Mononuclear cell (primary cell): ENCODE results near the gene DENND5B. TPM values are rescaled to one million over a fixed set of nuclear protein-coding genes. Genes with fewer than 3 reads are reported as not detected.
"Not testable (repeated sequence)": the region's sequence is repeated elsewhere in the genome, so short reads cannot be mapped to it uniquely, and the experiment has no call there.

Experiments
- H3K27me3 ChIP-seq: 2 replicates; pipeline ENCODE4 v1.6.0; 2011; ENCODE audit warnings: low read length, control low read depth; ENCODE audit not compliant: insufficient read depth
- H3K4me1 ChIP-seq: 2 replicates; pipeline ENCODE4 v1.5.1; 2011; ENCODE audit warnings: mild to moderate bottlenecking, low read length, control low read depth; ENCODE audit not compliant: insufficient read depth
- H3K4me3 ChIP-seq: 2 replicates; pipeline ENCODE4 v1.5.1; 2011; ENCODE audit warnings: mild to moderate bottlenecking, low read length, moderate library complexity
- H3K9me3 ChIP-seq: 2 replicates; pipeline ENCODE4 v1.5.1; 2011; ENCODE audit warnings: low read depth, mild to moderate bottlenecking, control low read depth, low read length
- total RNA-seq: library from RNA; depleted of rRNA; stranded (reverse); fragments of >200 nt; gene quantifications from one replicate; pipeline ENCODE4 v1.2.3, GENCODE V29; 2012

DENND5B gene
- 4.0 TPM for total RNA-seq

DNA sequence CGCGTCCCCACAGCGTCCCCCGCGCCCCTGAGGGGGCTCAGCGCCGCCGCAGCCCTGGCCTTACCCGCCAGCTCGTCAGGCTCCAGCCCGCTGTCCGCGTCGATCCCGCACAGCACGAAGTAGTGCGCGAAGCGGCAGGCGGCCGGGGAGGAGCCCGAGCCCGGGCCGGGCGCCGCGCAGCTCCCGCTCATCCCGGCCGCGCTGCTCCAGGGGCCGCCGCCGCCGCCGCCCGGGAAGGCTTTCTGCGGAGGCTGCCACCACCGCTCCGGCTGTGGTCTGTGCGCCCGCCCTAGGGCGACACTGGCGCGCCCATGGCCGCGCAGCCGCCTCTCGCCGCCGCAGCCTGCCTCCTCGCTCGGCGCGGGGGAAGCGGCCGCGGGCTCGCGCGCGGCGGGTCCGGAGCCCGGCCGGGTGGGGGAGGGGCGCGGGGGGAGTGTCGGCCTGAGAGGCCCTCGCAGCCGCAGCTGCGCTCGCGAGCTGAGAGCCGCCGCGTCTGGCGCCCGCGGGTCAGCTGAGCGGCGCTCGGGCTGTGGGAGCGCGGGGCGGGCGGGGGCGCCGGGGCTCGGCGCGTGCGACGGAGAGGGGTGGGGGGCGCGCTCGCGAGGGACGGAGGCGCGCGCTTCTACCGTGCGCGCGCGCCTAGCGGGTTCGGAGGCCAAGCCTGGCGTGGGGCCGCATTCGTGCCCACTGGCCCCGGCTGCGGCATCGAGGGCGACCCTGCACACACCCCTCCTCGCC lies at the start of gene DENND5B:
Gene DENND5B (minus strand): TSS at position 495 of the 738 bp plus-strand sequence. CDS start 304 bp downstream, at position 191.
- H3K4me1 ChIP-seq, result peaks cover 18% of the 10 kb centered on the region
- H3K4me3 ChIP-seq, result peak within 1 kb of the TSS; percentile 50
- peaks cover 27% of the 10 kb centered on the region for H3K27me3 ChIP-seq

DNA sequence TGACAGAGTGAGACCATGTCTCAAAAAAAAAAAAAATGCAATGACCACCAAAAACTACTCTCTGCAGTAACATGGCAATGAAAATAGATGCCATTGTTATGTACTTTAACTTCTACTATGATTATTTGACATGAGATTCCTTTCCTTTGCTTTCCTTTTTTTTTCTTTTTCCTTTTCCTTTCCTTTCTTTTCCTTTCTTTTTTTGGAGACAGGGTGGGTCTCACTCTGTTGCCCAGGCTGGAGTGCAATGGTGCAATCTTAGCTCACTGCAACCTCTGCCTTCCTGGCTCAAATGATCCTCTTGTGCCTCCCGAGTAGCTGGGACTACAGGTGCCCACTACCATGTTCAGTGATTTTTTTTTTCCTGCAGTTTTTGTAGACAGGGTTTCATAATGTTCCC lies 43.7 kb upstream of the DENND5B start:
- H3K4me1 ChIP-seq, result peaks cover 13% of the 10 kb centered on the region
- H3K4me3 ChIP-seq, result no peak overlapping the region
- no peaks in the 10 kb centered on the region for H3K27me3 ChIP-seq
- H3K9me3 ChIP-seq, result no peaks in the 10 kb centered on the region

More for the DNA sequence above, at the start of gene DENND5B:
- H3K9me3 ChIP-seq, result no peaks in the 10 kb centered on the region

DNA sequence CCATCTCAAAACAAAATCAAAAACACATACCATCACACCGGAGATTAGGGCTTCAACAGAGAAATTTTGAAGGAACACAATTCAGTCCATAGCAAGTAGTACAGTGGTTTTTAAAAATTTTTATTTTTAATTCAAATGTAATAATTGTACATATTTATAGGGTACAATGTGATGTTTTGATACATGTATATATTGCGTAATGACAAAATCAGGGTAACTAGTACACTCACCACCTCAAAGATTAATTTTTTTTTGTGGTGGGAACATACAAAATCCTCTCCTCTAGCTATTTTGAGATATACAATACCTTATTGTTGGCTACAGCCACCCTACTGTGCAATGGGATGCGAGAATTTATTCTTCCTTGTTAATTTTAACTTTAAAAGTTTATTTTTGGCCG lies 42.5 kb upstream of the DENND5B start:
- H3K4me3 ChIP-seq, result no peak overlapping the region
- H3K9me3 ChIP-seq, result no peaks in the 10 kb centered on the region
- peaks cover 13% of the 10 kb centered on the region for H3K4me1 ChIP-seq
- no peaks in the 10 kb centered on the region for H3K27me3 ChIP-seq

GRCh38 chr12:31631809-31632208 lies 40.9 kb upstream of the DENND5B start:
- Histone ChIP-seq H3K4me1 (peaks cover 10% of the 10 kb centered on the region), H3K4me3 (no peak overlapping the region), H3K9me3 (no peaks in the 10 kb centered on the region), H3K27me3 (no peaks in the 10 kb centered on the region)

DNA sequence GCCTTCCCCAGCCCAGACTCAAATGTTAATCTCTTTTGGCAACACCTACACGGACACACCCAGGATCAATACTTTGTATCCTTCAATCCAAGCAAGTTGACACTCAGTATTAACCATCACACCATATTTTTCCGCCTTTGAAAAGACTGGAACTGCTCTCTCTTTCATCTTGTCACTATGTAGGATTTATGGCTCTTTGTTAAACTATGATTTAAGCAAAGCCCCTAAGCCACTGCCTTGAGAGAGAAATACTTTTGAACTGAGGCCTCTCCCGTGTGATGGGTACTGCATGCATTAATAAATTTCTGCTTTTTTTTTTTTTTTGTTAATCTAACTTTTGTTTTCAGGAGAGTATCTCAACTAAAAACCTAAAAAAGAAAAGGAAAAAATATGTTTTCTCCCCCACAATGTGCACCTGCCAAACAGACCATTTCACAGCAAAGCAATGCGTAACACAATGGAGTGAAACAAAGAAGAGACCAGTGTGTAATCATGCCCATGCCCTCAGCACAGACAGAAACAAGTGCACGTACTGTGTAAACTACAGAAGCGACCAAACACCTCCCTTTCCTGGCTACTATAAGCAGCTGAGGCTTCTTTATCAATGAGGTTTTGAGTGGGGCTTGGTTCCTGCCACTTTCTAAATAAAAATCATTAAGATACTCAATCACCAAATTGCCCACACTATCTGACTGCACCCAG lies 40.2 kb upstream of the DENND5B start:
- H3K4me3 ChIP-seq, result no peak overlapping the region
- H3K9me3 ChIP-seq, result no peaks in the 10 kb centered on the region
- H3K4me1 ChIP-seq, result peaks cover 8% of the 10 kb centered on the region
- H3K27me3 ChIP-seq, result no peaks in the 10 kb centered on the region

- H3K27me3 ChIP-seq, result no peaks in the 10 kb centered on the region
- H3K4me3 ChIP-seq, result no peak overlapping the region
- no peaks in the 10 kb centered on the region for H3K9me3 ChIP-seq
- peaks cover 4% of the 10 kb centered on the region for H3K4me1 ChIP-seq
Observed at GRCh38 chr12:31629756-31630732, 39.1 kb upstream of the DENND5B start.

DNA sequence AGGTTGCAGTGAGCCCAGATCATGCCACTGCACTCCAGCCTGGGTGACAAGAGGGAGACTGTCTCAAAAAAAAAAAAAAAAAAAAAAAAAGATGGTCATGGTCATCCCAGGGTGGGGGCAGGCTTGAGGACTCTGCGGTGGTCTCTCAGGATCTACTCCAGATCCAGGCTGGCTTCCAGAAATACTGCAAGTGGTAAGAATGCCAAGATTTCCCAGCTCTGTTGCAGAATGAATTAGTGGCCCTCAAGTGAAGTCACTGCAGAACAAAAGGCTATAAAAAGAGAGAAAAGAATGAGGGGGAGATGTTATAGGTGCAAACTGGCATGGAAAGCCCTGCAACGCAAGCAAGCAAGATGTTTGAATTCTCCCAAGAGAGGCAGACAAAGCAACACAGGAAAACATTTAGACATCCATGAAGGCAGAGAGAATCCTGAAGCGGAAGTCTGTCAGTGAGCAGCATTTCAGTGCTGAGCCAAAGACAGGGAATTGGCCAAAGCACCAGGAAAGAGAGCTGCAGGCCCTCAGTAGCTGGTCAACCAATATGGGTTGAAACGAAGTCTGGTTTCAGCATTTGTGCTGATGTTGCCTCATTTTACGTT lies 36.6 kb upstream of the DENND5B start:
- Histone ChIP-seq H3K4me1 (peaks cover 4% of the 10 kb centered on the region), H3K9me3 (no peaks in the 10 kb centered on the region), H3K4me3 (no peak overlapping the region), H3K27me3 (no peaks in the 10 kb centered on the region)

DNA sequence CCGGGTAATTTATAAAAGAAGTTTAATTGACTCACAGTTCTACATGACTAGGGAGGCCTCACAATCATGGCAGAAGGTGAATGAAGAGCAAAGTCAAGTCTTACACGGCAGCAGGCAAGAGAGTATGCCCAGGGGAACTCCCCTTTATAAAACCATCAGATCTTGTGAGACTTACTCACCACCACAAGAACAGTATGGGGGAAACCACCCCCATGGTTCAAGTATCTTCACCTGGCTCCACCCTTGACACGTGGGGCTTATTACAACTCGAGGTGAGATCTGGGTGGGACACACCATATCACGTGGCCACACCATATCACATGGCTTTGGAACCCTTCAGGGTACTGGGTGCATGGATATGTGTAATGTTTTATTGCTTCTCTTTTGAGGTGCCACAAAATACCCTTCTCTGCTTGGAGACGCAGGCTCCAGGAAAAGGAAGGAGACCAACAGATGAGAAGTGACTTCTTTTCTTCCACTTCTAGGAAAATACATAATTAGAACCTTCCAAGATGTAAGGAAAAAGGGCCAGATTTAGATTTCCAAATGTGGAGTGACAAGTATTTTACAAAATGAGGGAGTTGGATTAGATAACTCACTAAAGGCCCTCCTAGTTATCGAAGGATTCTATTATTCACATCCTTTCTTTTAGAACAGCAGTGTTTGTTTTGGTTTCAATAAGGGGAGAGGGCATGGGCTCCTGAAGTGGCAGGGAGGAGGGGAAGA lies 35.5 kb upstream of the DENND5B start:
- Histone ChIP-seq H3K4me3 (no peak overlapping the region), H3K4me1 (no peaks in the 10 kb centered on the region), H3K9me3 (no peaks in the 10 kb centered on the region), H3K27me3 (no peaks in the 10 kb centered on the region)

DNA sequence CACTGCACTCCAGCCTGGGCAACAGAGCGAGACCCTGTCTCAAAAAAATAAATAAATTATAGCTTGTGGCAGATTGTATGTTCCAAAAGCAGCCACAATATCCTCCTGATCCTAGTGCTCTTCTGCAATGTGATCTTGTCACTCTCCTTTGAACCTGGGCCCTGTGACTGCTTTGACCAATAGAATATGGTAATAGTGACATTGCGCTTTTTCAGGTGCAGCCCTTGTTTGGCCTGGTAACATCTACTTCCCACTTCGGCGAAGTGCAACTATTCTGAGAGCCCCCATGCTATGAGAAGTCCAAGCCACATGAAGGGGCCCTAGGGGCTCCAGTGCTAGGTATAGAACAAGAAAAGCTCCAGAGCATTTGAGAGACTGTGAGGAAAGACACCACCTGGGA lies 31.1 kb upstream of the DENND5B start:
- no peaks in the 10 kb centered on the region for H3K27me3 ChIP-seq
- no peak overlapping the region for H3K4me3 ChIP-seq
- no peaks in the 10 kb centered on the region for H3K9me3 ChIP-seq
- no peaks in the 10 kb centered on the region for H3K4me1 ChIP-seq

DNA sequence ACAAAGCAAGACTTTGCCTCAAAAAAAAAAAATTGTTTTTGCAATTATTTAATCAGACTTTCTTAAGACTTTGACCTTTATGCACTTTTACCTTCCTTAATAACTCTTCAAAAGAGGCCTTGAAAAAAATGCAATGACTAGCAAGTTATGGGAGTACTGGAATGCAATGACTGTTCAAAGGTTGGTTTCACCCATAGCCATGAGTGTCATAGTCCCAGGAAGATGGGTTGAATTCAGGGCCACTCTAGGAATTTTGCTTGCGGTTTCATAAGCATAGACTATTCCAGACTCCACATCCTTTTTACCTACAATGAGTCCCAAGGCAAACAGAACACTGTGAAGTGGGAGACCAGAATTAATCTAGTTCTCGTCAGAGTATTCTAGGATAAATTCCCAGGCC lies 29.4 kb upstream of the DENND5B start:
- H3K4me1 ChIP-seq, result no peaks in the 10 kb centered on the region
- H3K4me3 ChIP-seq, result no peak overlapping the region
- no peaks in the 10 kb centered on the region for H3K27me3 ChIP-seq
- no peaks in the 10 kb centered on the region for H3K9me3 ChIP-seq

DNA sequence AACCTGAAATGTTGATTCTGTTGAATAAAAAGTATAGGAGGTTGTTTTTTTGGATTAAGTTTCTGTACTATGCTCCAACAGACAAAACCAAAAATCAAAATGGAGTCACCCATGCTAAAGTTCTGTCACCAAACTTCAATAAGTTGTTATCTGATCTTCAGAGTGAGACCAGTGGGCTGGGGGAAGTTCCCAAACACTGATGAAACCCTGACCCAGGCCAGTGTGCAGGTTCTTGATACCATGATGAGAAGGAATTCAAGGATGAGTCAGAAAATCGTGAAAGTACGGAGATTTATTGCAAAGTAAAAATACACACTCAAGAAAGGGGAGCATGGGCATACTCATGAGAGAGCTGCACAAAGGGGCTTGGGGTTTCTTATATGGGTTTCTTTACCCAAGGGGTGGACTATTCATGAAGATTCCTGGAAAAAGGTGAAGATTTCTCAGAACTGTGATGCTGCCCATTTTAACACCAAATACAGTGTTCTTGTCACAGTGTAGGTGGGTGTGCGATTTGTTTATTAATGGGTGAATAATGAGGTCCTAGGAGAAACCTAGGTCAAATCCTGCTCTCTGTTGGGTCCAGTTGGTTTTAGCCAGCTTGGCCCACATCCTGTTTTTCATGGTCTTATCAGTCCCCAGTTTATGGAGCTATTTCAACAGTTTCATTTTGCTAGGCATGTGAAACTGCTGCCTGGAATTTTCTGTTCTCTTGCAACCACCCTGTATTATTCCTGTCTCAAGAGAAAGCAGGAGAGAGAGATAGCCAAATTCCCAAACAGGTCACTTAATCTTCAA lies 27.5 kb upstream of the DENND5B start:
- Histone ChIP-seq H3K9me3 (no peaks in the 10 kb centered on the region), H3K4me3 (no peak overlapping the region), H3K27me3 (no peaks in the 10 kb centered on the region), H3K4me1 (no peaks in the 10 kb centered on the region)

- Histone ChIP-seq H3K4me3 (no peak overlapping the region), H3K27me3 (no peaks in the 10 kb centered on the region), H3K9me3 (peaks cover 16% of the 10 kb centered on the region), H3K4me1 (no peaks in the 10 kb centered on the region)
Observed at GRCh38 chr12:31612819-31613218, 21.9 kb upstream of the DENND5B start.

- H3K9me3 ChIP-seq, result peaks cover 18% of the 10 kb centered on the region
- H3K4me3 ChIP-seq, H3K4me1 ChIP-seq, H3K27me3 ChIP-seq: not testable (repeated sequence)
Observed at GRCh38 chr12:31608299-31608698, 17.4 kb upstream of the DENND5B start.
